ENCODE data around the gene AVL9.
"Not testable (repeated sequence)": the region's sequence is repeated elsewhere in the genome, so short reads cannot be mapped to it uniquely, and the experiment has no call there.

Gene AVL9

DNA sequence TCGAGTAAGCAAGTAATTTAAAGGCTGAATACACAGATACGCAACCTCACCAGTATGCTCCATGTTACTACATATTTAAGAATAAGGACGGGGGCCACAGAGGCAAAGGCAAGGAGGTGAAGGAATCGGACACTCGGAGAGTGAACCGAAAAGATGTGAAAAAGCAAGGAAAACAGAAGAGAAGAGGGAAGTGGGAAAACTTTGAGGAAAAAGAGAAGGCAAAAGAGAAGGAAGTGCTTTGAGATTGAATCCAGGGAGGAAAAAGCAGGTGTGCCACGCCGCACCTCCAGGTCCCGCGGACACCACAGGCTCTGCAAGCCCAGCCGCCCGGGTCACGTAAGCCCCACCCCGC lies 367 bp upstream of the AVL9 start:
- in situ Hi-C loops (cut with HindIII; ENCODE audit: low sequenced_read_pairs) = no loop called here

DNA sequence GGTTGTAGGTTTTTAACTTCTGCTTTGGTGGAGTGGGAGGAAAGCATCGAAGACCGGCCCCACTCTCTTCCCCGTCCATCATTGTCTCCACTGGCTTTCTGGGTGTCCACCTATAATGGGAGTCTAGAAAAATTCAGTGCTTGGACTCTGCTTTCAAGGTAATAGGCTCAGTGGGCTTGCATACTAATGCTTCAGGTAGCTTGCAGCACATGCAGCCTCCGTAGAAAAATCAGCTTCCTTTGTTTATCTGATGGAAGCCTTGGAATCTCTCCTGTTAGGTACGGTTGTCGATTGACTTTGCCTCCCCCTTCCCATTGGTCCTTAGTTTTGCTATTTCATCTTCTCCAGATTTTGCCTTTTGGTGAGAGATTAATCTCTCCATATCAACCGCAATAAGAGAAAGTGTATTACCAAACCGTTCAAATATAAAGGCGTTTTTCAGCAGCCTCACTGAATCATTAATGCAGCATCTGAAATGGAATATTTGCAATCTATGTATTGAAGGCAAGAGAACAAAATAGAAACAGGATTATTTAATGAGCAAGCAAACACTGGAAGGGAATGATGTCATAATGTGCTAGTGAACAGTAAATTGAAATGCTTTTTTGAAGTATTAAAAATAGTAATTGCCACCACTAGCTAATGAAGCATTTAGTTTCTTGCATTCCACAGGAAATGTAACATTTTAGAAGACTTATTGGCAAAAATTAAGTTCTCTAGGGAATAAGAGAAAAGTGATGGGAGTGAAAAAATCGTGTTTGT lies 944 bp downstream of the AVL9 start:
- in situ Hi-C loops (cut with HindIII; ENCODE audit: low sequenced_read_pairs) = no loop called here

DNA sequence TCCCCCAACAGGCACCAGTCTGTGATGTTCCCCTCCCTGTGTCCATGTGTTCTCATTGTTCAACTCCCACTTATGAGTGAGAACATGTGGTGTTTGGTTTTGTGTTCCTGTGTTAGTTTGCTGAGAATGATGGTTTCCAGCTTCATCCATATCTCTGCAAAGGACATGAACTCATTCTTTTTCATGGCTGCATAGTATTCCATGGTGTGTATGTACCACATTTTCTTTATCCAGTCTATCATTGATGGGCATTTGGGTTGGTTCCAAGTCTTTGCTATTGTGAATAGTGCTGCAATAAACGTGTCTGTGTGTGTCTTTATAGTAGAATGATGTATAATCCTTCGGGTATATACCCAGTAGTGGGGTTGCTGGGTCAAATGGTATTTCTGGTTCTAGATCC lies 4.5 kb downstream of the AVL9 start:
- in situ Hi-C loops (cut with HindIII; ENCODE audit: low sequenced_read_pairs) = not testable (repeated sequence)

DNA sequence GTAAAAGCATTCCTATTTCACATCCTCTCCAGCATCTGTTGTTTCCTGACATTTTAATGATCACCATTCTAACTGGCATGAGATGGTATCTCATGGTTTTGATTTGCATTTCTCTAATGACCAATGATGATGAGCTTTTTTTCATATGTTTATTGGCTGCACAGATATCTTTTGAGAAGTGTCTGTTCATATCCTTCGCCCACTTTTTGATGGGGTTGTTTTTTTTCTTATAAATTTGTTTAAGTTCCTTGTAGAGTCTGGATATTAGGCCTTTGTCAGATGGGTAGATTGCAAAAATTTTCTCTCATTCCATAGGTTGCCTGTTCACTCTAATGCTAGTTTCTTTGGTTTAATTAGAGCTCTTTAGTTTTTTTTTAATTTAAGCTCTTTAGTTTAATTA lies 4.9 kb downstream of the AVL9 start:
- in situ Hi-C loops (cut with HindIII; ENCODE audit: low sequenced_read_pairs) = not testable (repeated sequence)

DNA sequence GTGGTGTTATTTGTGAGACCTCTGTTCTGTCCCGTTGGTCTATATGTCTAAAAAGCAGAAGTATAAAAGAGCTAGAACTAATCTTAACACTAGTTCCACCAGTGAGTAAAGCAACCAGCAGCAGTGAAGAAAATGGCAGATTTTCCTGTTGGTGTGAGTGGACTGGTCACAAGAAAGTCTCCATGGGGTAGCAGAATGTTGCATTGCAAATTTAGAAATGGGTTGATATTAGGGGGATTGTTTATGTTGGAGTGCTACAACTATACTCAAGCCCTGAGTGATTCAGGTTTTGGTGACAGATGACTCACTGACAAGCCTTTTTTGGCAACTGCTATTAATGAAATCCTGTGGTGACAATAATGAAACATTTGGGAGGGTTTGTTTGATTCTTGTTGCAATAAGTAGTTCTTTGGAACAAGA lies 5.6 kb downstream of the AVL9 start:
- in situ Hi-C loops (cut with HindIII; ENCODE audit: low sequenced_read_pairs) = no loop called here

DNA sequence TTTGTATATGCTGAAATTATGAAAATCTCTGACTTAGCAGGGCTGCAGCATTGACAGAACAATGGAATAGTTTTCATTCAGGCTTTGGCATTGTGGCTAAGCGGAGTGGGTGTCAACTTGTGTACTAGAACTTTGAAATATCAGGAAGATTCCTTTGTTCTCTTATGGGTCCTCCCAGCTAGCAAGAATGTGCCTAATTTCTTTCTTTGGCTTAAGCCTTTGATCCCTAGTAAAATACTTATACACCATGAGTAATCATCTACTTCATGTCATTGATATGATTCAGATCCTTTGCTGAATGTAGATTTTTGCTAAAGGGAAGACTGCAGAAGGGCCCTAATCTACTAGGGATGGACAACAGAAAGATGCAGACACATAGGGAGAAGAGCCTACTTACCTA lies 6.2 kb downstream of the AVL9 start:
- in situ Hi-C loops (cut with HindIII; ENCODE audit: low sequenced_read_pairs) = no loop called here

DNA sequence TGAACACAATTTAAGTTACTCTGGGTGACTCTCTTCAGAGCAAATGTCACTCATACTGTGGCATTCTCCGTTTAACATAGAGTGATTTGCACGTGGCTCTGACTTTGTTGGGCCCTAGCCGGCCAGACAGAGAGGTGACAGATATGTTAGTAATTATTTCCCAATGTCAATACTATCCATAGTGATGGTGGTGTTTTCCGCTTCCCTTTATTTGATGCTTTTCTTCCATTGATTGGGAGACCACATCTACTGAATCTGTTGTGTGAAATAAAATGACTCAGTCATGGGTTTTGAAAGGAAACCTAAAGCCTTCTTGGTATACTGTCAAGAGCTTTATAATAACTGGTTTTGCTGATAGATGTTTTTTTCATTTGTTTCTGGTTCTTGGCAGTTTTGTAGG lies 7.4 kb downstream of the AVL9 start:
- in situ Hi-C loops (cut with HindIII; ENCODE audit: low sequenced_read_pairs) = no loop called here

DNA sequence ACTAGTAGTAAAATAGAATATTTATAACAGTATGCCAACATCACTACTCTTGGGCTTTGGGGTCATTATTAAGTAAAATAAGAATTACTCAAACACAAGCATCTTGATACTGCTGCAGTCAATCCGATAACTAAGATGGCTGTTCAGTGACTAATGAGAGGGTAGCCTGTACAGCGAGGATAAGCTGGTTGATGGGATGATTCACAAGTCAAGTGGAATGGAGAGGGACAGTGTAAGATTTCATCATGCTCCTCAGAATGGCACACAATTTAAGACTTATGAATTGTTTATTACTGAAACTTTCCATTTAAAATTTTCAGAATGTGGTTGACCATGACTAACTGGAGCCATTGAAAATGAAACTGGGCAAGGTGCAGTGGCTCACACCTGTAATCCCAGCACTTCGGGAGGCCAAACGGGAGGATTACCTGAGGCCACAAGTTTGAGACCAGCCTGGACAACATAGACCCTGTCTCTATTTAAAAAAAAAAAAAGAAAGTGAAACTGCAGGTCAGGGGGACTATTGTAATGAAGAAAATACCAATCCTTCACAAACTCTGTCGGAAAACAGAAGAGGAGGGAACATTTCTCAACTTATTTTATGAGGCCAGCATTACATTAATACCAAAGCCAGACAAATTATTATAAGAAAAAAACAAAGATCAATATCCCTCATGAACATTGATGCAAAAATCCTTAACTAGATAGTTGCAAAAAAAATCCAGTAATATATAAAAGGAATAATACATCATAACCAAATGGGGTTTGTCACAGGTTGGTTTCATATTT lies 11.2 kb downstream of the AVL9 start:
- in situ Hi-C loops (cut with HindIII; ENCODE audit: low sequenced_read_pairs) = no loop called here

DNA sequence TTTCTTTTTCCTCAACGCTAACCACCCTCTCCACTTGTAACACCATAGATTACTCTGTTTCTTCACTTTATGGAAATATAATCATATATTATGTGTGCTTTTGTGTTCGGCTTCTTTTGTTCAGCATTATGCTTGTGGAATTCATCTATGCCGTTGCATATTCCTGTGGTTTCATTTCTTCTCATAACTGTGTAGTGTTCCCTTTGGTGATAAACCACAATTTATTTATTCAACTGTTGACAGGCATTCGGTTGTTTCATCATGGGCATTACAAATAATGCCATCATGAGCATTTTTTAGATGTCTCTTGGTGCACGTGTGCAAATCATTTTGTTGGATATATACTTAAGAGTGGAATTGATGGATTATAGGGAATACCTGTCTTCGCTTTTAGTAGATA lies 12.1 kb downstream of the AVL9 start:
- in situ Hi-C loops (cut with HindIII; ENCODE audit: low sequenced_read_pairs) = no loop called here

DNA sequence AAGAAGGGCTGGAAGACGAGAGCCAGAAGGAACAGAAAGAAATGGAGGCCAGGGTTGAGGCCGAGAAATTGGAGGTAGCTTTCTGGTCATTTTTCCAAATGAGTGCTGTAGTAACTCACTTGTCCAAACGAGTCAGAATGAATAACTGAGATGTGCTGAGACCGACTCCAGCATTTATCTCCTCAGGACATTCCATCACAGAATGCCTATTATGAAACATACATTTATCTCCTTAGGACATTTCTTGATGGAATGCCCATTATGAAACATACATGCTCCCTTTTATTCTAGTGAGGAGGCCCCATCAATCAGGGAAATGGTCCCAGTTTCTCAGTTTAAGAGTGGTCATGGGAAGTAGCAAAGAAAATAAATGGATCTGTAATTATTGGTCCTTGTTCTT lies 16.5 kb downstream of the AVL9 start:
- in situ Hi-C loops (cut with HindIII; ENCODE audit: low sequenced_read_pairs) = no loop called here

DNA sequence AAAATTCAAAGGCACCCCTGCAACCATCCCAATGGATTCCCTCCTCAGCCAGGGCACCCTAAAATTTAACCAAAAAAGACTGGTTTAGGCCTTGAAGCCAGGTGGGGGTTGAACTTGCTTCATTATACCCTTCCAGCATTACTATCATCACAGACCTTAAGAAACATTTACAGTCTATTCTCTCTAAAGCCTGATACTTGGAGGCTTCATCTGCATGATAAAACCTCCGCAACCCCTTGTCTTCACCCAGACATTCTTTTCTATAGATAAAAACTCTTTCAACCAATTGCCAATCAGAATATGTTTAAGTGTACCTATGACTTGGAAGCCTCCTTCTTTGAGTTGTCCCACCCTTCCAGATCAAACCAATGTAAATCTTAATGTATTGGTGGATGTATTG lies 17.9 kb downstream of the AVL9 start:
- in situ Hi-C loops (cut with HindIII; ENCODE audit: low sequenced_read_pairs) = no loop called here

DNA sequence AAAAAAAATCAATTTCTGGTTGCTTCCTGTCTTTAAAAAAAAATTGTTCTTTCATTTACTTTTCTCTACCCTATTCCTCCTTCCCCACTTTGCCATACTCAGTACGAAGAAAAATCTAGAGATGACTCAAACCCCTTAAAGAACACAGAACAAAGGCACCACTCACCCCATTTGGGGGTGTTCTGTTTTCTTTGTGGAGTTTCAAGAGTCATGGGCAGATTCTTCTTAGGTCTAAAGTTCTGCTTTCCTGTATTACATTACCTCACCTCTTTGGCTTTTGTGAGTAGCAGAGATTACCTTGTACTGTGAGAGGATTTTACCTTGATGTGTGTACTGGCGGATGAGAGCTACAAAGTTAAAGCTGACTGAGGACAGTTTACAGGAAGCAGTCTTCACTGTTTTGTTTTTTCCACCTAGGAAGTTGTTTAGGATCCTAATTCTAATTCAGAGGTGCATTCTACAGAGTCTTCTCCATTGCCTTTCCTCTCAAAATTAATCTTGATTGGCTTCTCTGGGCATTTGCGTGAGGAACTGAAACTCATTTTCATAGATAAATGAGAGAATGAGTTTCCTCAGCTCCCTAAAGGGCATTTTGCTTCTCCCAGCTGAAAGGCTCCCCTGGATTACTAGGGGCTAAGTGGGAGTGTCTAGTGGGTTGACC lies 20.7 kb downstream of the AVL9 start:
- in situ Hi-C loops (cut with HindIII; ENCODE audit: low sequenced_read_pairs) = no loop called here

DNA sequence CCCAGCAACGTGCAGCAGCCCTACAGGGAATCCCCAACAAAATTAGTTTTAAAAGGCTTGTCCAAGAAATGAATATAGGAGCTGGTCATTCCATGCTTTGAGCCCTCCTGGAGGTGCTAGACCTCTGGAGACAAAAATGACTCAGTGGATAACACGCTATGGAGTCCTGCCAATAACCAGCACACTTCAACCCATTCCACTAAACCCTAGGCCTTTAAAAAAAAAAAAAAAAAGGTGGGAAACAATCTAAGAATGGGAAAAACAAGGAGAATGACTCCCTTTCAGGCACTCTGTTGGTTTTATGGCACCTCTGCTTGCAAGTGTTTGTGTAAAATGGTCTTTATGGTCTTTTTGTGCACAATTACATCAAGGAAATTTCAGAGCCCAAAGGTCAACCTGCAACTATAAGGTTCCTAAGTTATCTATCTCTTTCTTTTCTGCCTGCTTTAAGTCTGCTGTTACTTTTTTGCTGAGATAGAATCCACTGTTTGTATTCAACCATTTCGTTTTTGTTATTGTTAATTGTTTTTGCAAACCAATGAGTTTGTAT lies 21.3 kb downstream of the AVL9 start:
- in situ Hi-C loops (cut with HindIII; ENCODE audit: low sequenced_read_pairs) = no loop called here

DNA sequence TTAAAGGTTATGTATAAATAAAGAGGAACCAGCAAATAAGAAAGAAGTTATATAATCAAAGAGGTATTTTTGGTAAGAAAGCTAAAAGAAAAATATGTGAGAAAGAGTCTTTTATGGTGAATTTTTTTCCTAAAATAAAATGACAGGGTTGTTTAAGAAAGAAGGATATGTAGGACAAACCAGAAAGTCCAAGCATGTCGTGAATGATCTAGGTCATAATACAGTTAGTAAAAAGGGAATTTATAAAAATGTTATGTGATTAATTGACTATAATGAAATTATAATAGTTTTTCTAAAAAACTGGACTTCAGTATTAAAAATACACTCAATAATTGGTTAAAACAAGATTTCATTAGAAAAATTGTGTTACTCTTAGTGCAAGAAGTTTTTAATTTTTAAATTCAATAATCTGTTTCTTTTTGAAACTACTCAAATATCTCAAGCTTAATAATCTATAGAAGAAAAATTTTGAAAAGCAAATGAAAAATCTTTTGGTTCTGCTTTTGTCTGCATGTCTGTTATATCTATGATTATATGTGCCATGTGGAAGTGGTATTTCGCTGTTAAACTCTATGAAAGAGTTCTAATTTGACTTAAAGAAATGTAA lies 23.3 kb downstream of the AVL9 start:
- in situ Hi-C loops (cut with HindIII; ENCODE audit: low sequenced_read_pairs) = no loop called here

DNA sequence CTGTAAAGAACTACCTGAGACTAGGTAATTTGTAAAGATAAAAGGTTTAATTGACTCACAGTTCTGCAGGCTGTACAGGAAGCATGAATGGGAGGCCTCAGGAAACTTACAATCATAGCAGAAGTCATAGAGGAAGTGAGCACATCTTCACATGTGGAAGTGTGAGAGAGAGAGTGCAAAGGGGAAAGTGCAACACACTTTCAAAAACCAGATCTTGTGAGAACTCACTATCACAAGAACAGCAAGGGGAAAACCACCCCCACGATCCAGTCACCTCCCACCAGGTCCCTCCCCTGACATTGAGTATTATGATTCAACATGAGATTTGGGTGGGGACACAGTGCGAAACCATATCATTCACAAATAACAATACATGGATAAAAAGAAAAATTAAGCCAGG lies 24.5 kb downstream of the AVL9 start:
- in situ Hi-C loops (cut with HindIII; ENCODE audit: low sequenced_read_pairs) = no loop called here

DNA sequence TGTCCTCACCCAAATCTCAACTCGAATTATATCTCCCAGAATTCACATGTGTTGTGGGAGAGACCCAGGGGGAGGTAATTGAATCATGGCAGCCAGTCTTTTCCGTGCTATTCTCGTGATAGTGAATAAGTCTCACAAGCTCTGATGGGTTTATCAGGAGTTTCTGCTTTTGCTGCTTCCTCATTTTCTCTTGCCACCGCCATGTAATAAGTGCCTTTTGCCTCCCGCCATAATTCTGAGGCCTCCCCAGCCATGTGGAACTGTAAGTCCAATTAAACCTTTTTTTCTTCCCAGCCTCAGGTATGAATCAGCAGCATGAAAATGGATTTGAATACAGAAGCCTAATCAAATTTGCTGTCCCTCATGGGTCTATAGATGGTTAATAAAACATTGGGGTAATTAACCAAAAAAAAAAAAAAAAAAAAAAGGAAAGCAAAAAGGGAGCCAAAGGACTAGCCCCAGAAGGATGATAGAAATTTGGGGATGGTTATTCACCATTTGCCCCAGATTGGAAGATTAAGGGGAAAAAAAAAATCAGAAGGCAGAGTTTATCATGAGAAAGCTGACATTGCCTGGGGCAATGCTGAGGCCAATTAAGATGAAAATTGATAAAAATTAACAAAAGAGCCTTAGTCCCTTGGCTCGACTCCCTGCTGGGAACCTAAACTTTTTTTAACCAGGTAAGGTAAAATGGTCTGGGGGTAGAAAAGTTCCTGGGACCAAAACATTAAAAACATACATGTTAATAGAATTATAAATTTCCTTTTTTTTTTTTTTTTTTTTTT lies 27.6 kb downstream of the AVL9 start:
- in situ Hi-C loops (cut with HindIII; ENCODE audit: low sequenced_read_pairs) = no loop called here

DNA sequence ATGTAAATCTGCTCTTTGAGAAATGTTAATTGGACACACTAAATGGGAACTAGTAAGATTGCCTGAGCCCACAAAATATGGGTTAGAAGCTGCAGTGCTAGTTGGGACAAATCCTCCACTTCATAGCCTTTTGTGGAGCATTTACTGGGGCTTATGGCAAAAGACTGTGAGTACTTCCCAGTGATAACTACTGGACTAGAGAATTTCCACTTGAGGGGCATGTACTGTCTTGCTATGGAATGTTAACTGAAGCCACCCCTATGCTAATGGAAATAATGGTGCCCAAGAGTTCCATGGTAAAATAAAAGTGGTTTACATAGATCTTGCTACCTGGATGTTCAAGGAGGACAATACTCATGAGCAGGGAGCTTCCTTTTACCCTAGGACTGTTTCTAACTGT lies 29.3 kb downstream of the AVL9 start:
- in situ Hi-C loops (cut with HindIII; ENCODE audit: low sequenced_read_pairs) = no loop called here

DNA sequence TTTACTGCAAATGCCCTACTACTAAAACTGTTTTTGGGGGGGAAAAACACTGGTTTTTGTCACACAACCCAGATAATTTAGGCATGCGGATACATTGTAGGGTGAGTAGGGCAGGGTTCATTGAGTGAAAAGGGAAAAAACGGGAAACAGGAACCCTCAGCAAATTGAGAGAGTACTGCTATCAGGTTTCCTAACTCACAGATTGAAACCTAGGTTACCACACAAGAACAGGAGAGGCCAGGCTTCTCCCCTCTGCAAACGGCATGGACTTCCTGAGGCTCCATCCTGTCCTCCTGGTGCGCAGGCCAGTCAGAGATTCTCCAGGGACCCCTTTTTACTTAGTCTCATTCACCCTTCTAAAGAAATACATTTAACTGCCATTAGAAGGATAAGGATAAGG lies 30.6 kb downstream of the AVL9 start:
- in situ Hi-C loops (cut with HindIII; ENCODE audit: low sequenced_read_pairs) = no loop called here

DNA sequence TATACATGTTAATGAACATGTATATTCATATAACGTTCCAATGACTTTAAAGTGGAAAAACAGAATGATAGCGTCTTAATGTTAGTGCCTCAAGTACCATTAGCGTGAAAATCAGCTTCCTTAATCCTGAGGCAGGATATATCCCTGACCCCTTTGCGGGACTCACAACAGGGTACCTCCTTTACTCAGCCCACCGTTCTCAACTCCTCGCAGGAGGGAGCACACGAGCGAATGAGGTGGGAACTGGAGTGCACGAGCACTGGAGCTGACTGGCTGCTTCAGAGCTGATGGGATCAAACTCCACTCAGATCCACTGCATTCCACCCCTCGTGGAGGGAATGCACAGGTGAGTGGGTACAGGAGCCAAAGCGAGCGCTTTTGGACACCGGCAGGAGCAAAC lies 36.1 kb downstream of the AVL9 start:
- in situ Hi-C loops (cut with HindIII; ENCODE audit: low sequenced_read_pairs) = no loop called here

DNA sequence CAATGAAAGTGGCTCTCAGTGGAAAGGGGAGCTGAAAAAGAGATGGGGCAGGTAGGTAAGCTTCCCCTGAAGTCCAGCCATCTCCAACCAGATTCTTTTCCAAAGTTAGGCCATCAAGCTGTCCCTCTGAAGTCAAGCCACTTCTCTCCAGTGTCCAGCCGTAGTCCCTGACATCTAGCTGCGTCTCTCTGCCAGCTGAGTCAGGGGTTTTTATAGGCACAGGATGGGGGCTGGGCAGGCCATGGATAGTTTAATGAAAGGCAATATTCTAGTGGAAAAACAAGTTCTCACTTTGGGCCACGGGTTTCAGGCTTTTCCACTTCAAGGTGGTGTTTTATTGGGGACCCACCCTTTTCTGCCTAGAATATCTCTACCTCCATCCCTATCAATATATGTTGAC lies 36.8 kb downstream of the AVL9 start:
- in situ Hi-C loops (cut with HindIII; ENCODE audit: low sequenced_read_pairs) = no loop called here

DNA sequence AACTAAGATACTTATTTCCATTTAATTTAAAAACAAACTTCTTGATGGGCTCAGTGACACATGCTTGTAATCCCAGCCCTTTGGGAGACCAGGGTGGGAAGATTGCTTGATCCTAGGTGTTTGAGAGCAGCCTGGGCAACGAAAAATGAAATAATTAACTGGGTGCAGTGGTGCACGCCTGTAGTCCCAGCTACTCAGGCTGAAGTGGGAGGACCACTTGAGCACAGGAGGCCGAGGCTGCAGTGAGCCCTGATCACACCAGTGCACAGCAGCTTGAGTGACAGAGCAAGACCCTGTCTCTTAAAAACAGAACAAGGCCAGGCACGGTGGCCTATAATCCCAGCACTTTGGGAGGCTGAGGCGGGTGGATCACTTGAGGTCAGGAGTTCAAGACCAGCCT lies 37.4 kb downstream of the AVL9 start:
- in situ Hi-C loops (cut with HindIII; ENCODE audit: low sequenced_read_pairs) = no loop called here

All from DLD1 (cell line).